Smooth muscle cell of trachea (primary cell): Measurements from ENCODE around the gene GCNT4. TPM values are rescaled to one million over a fixed set of nuclear protein-coding genes. Genes with fewer than 3 reads are reported as not detected.

Source experiments
- total RNA-seq: library from RNA; depleted of rRNA; stranded (reverse); fragments of >200 nt; gene quantifications from 2 replicates; pipeline ENCODE4 v1.2.1, GENCODE V29; 2014

Gene GCNT4
- total RNA-seq = 1.6 and 2.3 TPM in 2 replicates

GRCh38 chr5:75052192-75053053 is at the start of gene GCNT4:
TSS of gene GCNT4 (minus strand) at chr5:75052558. CDS start at chr5:75030037, 22,521 bp downstream.

Other genes with a start within 250 kb of the GCNT4 start
- gene FAM169A, start 186.2 kb downstream of the GCNT4 start, total RNA-seq = 0.17 and 0.29 TPM in 2 replicates
- gene ANKRD31, start 184.3 kb upstream of the GCNT4 start, total RNA-seq = under 0.01 and 0.29 TPM in 2 replicates